ENCODE results near the gene ZNF892. TPM values are rescaled to one million over a fixed set of nuclear protein-coding genes. Genes with fewer than 3 reads are reported as not detected.

ZNF892 gene
- total and polyA plus RNA-seq, 12 donors = 0.26 to 4.4 (median 2.8) TPM

DNA sequence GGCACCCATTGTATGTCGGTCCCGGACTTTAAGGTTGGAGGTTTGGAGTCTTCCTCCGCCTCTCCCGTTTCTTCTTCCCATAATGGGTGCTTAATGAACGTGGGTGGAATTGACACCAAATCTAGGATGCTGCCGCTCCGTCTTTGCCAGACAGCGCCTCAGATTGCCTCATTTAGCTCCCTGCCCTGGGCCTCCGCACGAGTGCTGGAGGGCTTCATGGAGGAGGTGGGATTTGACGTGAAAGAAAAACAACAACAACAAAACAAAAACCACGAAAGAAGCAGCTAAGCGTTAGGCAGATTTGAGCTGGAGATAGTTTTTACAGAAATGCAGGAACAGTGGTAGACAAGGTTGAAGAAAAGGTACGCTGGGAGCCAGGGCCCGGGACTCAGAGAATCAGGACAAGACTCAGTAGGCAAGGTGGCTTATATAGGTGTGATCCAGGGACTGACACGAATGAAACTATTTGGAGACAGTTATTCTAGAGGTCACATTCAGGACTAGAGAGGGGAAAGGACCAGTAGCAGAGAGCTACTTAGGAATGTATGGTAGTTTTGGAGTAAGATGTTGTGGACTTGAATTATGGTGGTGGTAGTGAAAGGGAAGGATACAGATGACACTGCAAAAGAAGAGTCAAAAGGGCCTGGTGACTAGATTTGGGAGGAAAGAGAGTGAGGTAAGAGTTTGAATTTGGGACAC lies 41.1 kb upstream of the ZNF892 start:
- intact Hi-C loops (cut with DNase I) = loop anchor here in 1 of 10 donors (5.0 kb wide), 1 partner anchor 41 kb away; the partner anchor contains the start of gene ZNF892
- 7 to 9% methylated on average over 16 of the region's 16 CpGs for WGBS, 2 donors
- H3K9me3 ChIP-seq = no peaks in the 10 kb centered on the region
- H3K36me3 ChIP-seq = no peaks in the 10 kb centered on the region
- H3K4me1 ChIP-seq = peaks cover 4 to 27% (median 22%) of the 10 kb centered on the region in 9 donors
- H3K4me3 ChIP-seq = peak overlapping the region; percentile 59 to 93 (median 76)
- H3K27me3 ChIP-seq = no peaks in the 10 kb centered on the region
- TF ChIP-seq, protein P1, sequence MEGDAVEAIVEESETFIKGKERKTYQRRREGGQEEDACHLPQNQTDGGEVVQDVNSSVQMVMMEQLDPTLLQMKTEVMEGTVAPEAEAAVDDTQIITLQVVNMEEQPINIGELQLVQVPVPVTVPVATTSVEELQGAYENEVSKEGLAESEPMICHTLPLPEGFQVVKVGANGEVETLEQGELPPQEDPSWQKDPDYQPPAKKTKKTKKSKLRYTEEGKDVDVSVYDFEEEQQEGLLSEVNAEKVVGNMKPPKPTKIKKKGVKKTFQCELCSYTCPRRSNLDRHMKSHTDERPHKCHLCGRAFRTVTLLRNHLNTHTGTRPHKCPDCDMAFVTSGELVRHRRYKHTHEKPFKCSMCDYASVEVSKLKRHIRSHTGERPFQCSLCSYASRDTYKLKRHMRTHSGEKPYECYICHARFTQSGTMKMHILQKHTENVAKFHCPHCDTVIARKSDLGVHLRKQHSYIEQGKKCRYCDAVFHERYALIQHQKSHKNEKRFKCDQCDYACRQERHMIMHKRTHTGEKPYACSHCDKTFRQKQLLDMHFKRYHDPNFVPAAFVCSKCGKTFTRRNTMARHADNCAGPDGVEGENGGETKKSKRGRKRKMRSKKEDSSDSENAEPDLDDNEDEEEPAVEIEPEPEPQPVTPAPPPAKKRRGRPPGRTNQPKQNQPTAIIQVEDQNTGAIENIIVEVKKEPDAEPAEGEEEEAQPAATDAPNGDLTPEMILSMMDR (IDR thresholded peaks at IDR 0.05) = no peak
- peak in 1 of 2 donors; percentile 17 for DNase-seq
- peak overlapping the region in 9 of 10 donors; percentile 91 to 97 (median 94) for H3K27ac ChIP-seq
- ATAC-seq = peak in 2 of 8 donors; percentile 3 to 11

DNA sequence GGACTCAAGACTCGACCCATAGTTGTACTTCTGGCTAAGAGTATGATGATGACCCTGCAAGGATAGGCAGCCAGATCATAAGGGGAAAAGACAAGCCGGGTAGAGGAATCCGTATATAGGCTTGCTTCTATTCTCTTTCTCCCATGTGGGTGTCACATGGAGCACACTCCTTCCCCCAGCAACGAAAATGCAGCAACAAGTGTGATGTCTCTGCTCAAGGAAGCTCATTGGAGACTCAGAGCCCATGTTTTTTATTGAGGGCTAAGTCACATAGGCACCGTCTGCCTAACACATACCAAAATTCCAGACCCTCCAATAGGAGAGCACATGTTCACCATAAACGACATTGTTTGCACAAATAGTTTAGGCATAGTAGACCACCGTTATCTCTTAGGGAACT lies 35.4 kb upstream of the ZNF892 start:
- intact Hi-C loops (cut with DNase I) = no loop called here
- Histone ChIP-seq H3K36me3 (peaks cover 0 to 12% (median 5%) of the 10 kb centered on the region in 9 donors), H3K4me3 (no peak overlapping the region), H3K4me1 (peaks cover 0 to 2% (median under 1%) of the 10 kb centered on the region in 9 donors), H3K27ac (no peak overlapping the region), H3K9me3 (no peaks in the 10 kb centered on the region), H3K27me3 (no peaks in the 10 kb centered on the region)
- no peak for DNase-seq
- WGBS, 2 donors = 81 to 84% methylated on average over 7 of the region's 7 CpGs
- TF ChIP-seq, protein P1 (IDR thresholded peaks at IDR 0.05) = no peak
- no peak for ATAC-seq

DNA sequence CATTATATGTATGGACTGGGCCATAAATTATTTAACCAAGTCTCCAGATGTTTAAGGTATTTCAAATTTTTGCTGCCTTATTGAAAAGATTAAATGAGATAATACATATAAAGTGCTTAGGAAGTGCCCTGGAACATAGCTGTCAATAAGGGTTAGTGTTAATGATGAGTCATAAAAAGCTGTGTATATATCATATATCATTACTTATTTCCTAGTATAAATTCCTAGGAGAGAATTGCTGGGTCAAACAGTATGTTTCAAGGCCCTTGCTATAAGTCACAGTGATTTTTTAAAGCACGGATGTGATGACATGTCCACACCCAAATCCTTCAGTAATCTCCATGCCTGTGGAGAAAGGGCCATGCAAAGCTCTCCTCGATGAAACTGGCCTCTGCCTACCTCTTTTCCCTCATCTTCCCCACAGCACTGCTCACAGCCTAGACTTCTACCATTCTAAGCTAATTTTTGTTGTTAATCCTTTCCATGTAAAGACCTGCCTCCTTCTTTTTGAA lies 33.2 kb upstream of the ZNF892 start:
- Histone ChIP-seq H3K9me3 (no peaks in the 10 kb centered on the region), H3K4me1 (peaks cover 0 to 3% (median 0%) of the 10 kb centered on the region in 9 donors), H3K27me3 (no peaks in the 10 kb centered on the region), H3K27ac (no peak overlapping the region), H3K36me3 (peaks cover 0 to 32% (median 8%) of the 10 kb centered on the region in 9 donors), H3K4me3 (no peak overlapping the region)
- ATAC-seq = no peak
- TF ChIP-seq, protein P1 (IDR thresholded peaks at IDR 0.05) = no peak
- WGBS, 2 donors = 74 to 83% methylated on average over 2 of the region's 2 CpGs
- intact Hi-C loops (cut with DNase I) = no loop called here
- no peak for DNase-seq

DNA sequence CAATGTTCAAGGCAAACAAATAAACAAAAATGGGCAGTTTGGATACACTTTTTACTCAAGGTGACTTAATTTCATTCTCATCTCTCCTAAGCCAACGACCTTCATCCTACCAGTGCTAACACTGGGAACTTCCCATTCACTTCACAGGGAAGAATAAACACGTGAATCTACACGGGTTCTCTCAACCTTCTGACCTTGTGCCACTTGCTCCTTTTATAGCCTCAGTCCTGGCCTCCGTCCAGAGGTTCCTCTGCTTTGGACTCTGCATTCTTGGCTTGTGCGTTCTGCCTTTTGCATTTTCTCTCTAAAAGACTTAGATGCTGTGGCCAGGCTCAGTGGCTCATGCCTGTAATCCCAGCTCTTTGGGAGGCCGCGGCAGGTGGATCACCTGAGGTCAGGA lies 27.9 kb upstream of the ZNF892 start:
- DNase-seq (peak; percentile 33 to 55), ATAC-seq (peak; percentile 55 to 91 (median 80))
- Histone ChIP-seq H3K27me3 (no peaks in the 10 kb centered on the region), H3K36me3 (peaks cover 0 to 76% (median 47%) of the 10 kb centered on the region in 9 donors), H3K4me3 (no peak overlapping the region), H3K9me3 (peaks cover 0 to 44% (median 5%) of the 10 kb centered on the region in 11 donors), H3K27ac (peak overlapping the region in 7 of 10 donors; percentile 1 to 82 (median 69)), H3K4me1 (peaks cover 0 to 13% (median 4%) of the 10 kb centered on the region in 9 donors)
- intact Hi-C loops (cut with DNase I) = no loop called here
- TF ChIP-seq, protein P1 (IDR thresholded peaks at IDR 0.05) = no peak
- 56 to 62% methylated on average over 7 of the region's 7 CpGs for WGBS, 2 donors
